PC-9 (cell line): ENCODE data around the gene FERMT1. TPM values are rescaled to one million over a fixed set of nuclear protein-coding genes. Genes with fewer than 3 reads are reported as not detected.

Experiments used
- BruUV-seq: library from RNA; stranded (reverse); fragments of 400-500 nt; replicated peaks from 2 replicates; lab custom pipeline; 2021; lab: Mats Ljungman, UMichigan
- CTCF ChIA-PET: fragments of 300-600 bp; sonication (Branson Sonifier 250); formaldehyde crosslinking; loops from one replicate; lab custom pipeline; 2022; ENCODE audit warnings: antibody characterized with exemption; lab: Charles Lee
- POLR2A ChIA-PET: fragments of 300-600 bp; sonication (Branson Sonifier 250); formaldehyde crosslinking; loops from one replicate; lab custom pipeline; 2022; ENCODE audit warnings: antibody characterized with exemption; ENCODE audit not compliant: unreplicated experiment; lab: Charles Lee
- DNase-seq, 2 experiments: peaks; one replicate each; pipeline versions ENCODE4 v3.0.0 to v3.0.0-alpha.2; 2015 to 2022; ENCODE audit warnings: mixed read lengths in 1 of 2
- H2AFZ ChIP-seq: fragments of 200-600 bp; sonication (generic); 2 replicates; pipeline ENCODE4 v1.8.1; 2017; ENCODE audit warnings: antibody characterized with exemption
- H3F3A ChIP-seq: fragments of 200-600 bp; sonication (generic); 2 replicates; pipeline ENCODE4 v1.8.1; 2017; ENCODE audit warnings: antibody characterized with exemption, mild to moderate bottlenecking, low read depth; ENCODE audit not compliant: insufficient read depth
- H3K27ac ChIP-seq: fragments of 200-600 bp; sonication (generic); 2 replicates; pipeline ENCODE4 v1.6.1; 2016; ENCODE audit warnings: mixed run types
- H3K27me3 ChIP-seq: fragments of 200-600 bp; sonication (generic); 2 replicates; pipeline ENCODE4 v1.6.1; 2016; ENCODE audit warnings: low read depth, mixed run types; ENCODE audit not compliant: insufficient read depth
- H3K36me3 ChIP-seq: fragments of 200-600 bp; sonication (generic); 2 replicates; pipeline ENCODE4 v1.6.1; 2016; ENCODE audit warnings: low read depth, mixed run types
- H3K4me1 ChIP-seq: fragments of 200-600 bp; sonication (generic); replicated peaks from 2 replicates; pipeline ENCODE4 v1.6.1; 2016; ENCODE audit warnings: mixed run types; ENCODE audit not compliant: insufficient read depth
- H3K4me2 ChIP-seq: fragments of 200-600 bp; sonication (generic); 2 replicates; pipeline ENCODE4 v1.6.1; 2017; ENCODE audit warnings: mixed run types
- H3K4me3 ChIP-seq: fragments of 200-600 bp; sonication (generic); 2 replicates; pipeline ENCODE4 v1.6.1; 2016; ENCODE audit warnings: mixed run types
- H3K79me2 ChIP-seq: fragments of 200-600 bp; sonication (generic); 2 replicates; pipeline ENCODE4 v1.6.1; 2017; ENCODE audit warnings: low read depth, mixed run types
- H3K9me2 ChIP-seq: fragments of 200-600 bp; sonication (generic); 2 replicates; pipeline ENCODE4 v1.8.1; 2017; ENCODE audit warnings: mild to moderate bottlenecking; ENCODE audit not compliant: insufficient read depth
- H3K9me3 ChIP-seq: fragments of 200-600 bp; sonication (generic); 2 replicates; pipeline ENCODE4 v1.8.1; 2016; ENCODE audit warnings: low read depth; ENCODE audit not compliant: insufficient read depth
- H4K20me1 ChIP-seq: fragments of 200-600 bp; sonication (generic); 2 replicates; pipeline ENCODE4 v1.8.1; 2017; ENCODE audit not compliant: insufficient read depth
- EZH2 ChIP-seq: fragments of 200-600 bp; sonication (generic); IDR thresholded peaks from 2 replicates; pipeline ENCODE4 v1.8.0; 2017; ENCODE audit warnings: antibody characterized with exemption, low read depth
- intact Hi-C: fragments of 100-400 bp; cut with micrococcal nuclease; formaldehyde crosslinking; loops from one replicate; pipeline ENCODE4 v1.10.0; 2022; ENCODE audit not compliant: unreplicated experiment
- total RNA-seq: library from RNA; stranded (reverse); gene quantifications from 2 replicates; pipeline ENCODE4 v1.2.3, GENCODE V29; 2021
- TF ChIP-seq, protein P1 (sequence below): fragments of 200-600 bp; sonication (generic); conservative IDR thresholded peaks from 2 replicates; pipeline ENCODE4 v1.6.1; 2017; ENCODE audit warnings: mixed run types, antibody characterized with exemption, mild to moderate bottlenecking, moderate library complexity

Gene FERMT1
- total RNA-seq, 1 experiment from 2014 or later, result 20.6 TPM

DNA sequence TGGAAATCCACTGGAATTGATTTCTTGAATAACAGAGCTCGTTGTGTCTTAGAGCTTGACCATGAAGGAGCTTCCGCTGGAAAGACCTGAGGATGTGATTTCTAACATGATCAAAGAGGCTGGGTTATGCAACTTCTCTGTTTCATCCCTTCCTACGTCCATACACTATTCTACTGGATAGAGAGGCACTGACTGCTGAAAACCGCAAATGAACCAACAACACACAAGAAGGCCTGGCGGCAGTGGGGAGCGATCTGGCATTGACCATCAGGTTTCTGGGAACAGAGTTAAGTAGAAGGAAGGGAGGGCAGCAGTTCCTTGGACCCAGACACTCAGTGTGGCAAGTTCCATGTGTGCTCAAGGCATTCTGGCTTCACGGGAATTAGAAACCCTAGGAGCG lies 82.3 kb downstream of the FERMT1 start:
- intact Hi-C loops, result no loop called here
- CTCF ChIA-PET, result no interaction called here

DNA sequence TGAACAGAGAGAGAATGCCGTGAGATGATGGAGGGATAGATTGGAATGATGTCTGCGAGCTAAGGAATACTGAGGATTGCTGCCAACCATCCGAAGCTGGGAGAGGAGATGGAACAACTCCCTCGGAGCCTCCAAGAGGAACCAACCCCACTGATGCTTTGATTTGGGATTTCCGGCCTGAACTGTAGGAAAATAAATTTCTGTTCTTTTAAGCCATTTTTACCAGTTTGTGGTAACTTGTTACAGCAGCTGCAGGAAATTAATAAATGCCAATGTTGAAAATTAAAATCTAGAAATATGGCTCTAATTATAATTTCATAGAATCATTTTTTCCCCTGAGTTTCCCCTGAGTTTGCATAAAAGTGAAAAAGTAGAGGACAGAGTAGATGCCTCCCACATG lies 83.1 kb downstream of the FERMT1 start:
- Histone ChIP-seq H3K4me2 (no peak overlapping the region), H3K4me1 (no peaks in the 10 kb centered on the region), H3K9me2 (no peaks in the 10 kb centered on the region), H3K27me3 (no peaks in the 10 kb centered on the region), H3K9me3 (no peaks in the 10 kb centered on the region), H3K27ac (no peak overlapping the region), H3K79me2 (no peaks in the 10 kb centered on the region), H3F3A (no peaks in the 10 kb centered on the region), H4K20me1 (no peaks in the 10 kb centered on the region), H3K36me3 (peaks cover 9% of the 10 kb centered on the region; the same call in 1 of the 2 replicates), H2AFZ (no peak overlapping the region), H3K4me3 (no peak overlapping the region)
- DNase-seq, result no peak
- BruUV-seq, result no TSS peak
- intact Hi-C loops, result no loop called here
- ChIA-PET POLR2A (no interaction called here), CTCF (no interaction called here)
- no peak for TF ChIP-seq EZH2
- TF ChIP-seq, protein P1, sequence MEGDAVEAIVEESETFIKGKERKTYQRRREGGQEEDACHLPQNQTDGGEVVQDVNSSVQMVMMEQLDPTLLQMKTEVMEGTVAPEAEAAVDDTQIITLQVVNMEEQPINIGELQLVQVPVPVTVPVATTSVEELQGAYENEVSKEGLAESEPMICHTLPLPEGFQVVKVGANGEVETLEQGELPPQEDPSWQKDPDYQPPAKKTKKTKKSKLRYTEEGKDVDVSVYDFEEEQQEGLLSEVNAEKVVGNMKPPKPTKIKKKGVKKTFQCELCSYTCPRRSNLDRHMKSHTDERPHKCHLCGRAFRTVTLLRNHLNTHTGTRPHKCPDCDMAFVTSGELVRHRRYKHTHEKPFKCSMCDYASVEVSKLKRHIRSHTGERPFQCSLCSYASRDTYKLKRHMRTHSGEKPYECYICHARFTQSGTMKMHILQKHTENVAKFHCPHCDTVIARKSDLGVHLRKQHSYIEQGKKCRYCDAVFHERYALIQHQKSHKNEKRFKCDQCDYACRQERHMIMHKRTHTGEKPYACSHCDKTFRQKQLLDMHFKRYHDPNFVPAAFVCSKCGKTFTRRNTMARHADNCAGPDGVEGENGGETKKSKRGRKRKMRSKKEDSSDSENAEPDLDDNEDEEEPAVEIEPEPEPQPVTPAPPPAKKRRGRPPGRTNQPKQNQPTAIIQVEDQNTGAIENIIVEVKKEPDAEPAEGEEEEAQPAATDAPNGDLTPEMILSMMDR, result no peak

More for the DNA sequence above, 82.3 kb downstream of the FERMT1 start:
- no peak overlapping the region for H3K4me3 ChIP-seq
- H3K4me2 ChIP-seq, result no peak overlapping the region
- no TSS peak for BruUV-seq
- peaks cover 9% of the 10 kb centered on the region; the same call in 1 of the 2 replicates for H3K36me3 ChIP-seq
- H3K9me2 ChIP-seq, result no peaks in the 10 kb centered on the region
- TF ChIP-seq, protein P1, result no peak
- TF ChIP-seq EZH2, result no peak
- H3K27ac ChIP-seq, result no peak overlapping the region
- H2AFZ ChIP-seq, result no peak overlapping the region
- no peaks in the 10 kb centered on the region for H3K9me3 ChIP-seq
- no peaks in the 10 kb centered on the region for H3K27me3 ChIP-seq
- DNase-seq, result no peak
- H3F3A ChIP-seq, result no peaks in the 10 kb centered on the region
- H3K79me2 ChIP-seq, result no peaks in the 10 kb centered on the region
- POLR2A ChIA-PET, result no interaction called here
- no peaks in the 10 kb centered on the region for H3K4me1 ChIP-seq
- no peaks in the 10 kb centered on the region for H4K20me1 ChIP-seq

DNA sequence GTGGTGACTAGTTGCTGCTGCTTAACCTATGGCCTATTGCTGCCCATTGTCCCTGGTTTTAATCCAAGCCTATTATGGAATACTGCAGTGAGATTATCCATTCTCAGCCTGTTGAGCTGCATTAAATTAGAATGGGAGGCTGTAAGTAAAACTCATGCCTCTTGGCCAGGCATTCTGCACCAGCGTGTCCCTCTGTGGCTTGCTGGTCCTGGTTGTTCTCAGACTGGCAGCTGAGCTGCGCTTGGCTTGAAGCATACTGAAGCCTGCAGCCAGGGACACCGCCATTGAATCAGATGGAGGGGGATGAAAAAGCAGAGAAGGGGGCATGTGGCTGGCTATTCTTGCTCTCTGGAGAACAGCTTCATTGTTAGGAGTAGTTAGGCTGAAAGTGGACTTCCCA lies 84.6 kb downstream of the FERMT1 start:
- no peak overlapping the region for H3K4me3 ChIP-seq

More for the DNA sequence above, 84.6 kb downstream of the FERMT1 start:
- intact Hi-C loops, result no loop called here
- Histone ChIP-seq H3K4me1 (no peaks in the 10 kb centered on the region), H3K27ac (no peak overlapping the region), H3K79me2 (no peaks in the 10 kb centered on the region), H3K4me2 (no peak overlapping the region), H4K20me1 (no peaks in the 10 kb centered on the region), H3F3A (no peaks in the 10 kb centered on the region), H3K9me3 (no peaks in the 10 kb centered on the region), H3K9me2 (no peaks in the 10 kb centered on the region), H2AFZ (no peak overlapping the region), H3K36me3 (peaks cover 12% of the 10 kb centered on the region), H3K27me3 (no peaks in the 10 kb centered on the region)
- TF ChIP-seq, protein P1, result no peak
- no peak for TF ChIP-seq EZH2
- DNase-seq, result no peak
- ChIA-PET CTCF (no interaction called here), POLR2A (no interaction called here)
- BruUV-seq, result no TSS peak
